DMS79 treated with DMSO at 0.1 percent for 48 hours (cell line): ENCODE results near the gene NRG3.
"Not testable (repeated sequence)": the region's sequence is repeated elsewhere in the genome, so short reads cannot be mapped to it uniquely, and the experiment has no call there.

Experiments
- DNase-seq: peaks from one replicate; lab custom pipeline; 2025; lab: John Stamatoyannopoulos, UW

Gene NRG3

DNA sequence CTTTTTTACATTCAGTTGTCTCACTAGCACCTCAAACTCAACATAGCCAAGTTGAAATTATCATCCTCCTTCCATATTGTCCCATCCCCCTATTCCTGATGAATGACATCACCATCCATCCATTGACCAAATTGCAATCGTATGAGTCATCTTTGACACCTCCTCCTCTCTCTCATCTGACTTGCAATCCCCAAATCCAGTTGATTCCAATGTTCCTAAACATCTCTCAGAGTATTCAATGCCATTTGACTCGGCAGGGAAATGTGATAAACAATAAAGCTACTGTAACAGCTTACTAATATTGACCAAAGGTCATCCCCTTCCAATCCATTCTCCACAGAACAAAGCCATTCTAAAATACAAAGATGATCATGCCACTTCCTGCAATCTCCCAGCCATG lies 1047.8 kb downstream of the NRG3 start:
- DNase-seq = no peak

DNA sequence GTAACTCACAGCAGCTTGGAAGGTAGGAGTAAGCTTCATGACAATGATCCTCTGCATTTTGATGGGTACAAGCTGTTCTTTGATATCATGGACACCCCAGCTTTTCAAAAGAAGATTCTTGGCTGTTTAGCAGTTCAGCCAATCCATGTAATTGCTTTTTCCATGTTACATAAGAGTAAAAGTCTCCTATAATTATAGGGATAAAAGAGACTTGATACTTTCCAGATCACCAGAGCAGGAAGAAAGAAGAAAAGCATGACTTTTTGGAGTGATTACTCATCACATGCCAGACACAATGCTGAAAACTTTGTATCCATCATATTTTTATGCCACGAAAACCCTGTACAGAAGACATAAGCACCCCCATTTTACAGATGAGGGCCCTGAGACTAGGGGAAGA lies 1049.7 kb downstream of the NRG3 start:
- no peak for DNase-seq

DNA sequence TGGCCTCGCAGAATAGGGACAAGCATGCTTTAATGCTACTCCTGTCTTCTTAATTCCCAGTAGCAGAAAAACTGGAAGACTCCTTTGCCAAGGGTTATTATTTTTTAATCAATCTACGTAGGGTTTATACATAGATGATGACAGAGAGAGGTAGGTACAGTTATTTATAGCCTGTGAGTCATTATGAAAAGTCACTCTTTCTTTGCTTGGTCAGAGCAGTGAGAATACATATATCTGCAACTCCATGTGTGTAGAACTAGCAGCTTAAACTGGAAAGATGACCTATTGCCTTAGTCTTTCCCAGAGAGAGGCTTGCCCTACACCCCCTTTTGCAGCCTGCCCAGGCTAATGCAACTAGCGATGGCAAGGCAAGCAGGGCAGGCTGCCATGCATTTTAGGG lies 1050.6 kb downstream of the NRG3 start:
- DNase-seq = no peak

DNA sequence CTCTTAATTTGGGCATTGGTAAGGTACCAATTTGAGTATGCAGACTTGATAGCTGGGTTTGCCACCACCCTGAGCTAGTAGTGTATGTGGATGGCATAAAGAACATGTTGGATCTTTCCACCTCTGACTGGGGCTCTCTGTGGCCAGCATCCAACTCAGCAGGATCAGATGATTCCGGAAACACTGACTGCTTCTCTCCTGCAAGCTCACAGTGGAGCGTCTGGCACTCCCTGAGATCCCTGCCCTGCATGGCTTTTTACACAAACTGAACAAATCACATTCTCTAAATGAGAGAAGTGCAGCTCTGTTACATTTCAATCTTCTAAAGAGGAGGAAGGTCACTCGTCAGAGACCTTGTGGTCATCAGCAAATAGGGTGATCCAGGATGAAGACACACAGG lies 1057.5 kb downstream of the NRG3 start:
- DNase-seq = no peak

DNA sequence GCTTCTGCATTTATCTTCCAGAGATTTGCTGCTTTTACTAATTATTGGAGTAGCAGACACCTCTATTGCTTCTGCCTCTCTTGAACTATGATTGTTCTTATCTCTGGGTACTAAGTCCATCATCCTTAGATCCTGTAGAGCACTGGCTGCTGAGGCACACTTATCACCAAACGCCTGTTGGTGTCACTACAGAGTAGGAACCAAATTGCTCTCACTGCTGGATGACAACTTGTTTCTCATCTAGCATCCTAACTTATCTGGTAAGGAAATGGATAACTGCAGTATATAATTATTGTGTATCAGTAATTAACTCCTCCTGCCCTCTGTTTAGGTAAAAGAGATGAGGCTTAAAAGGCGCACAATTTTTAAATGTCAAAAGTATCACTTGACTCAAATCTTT lies 1059.4 kb downstream of the NRG3 start:
- no peak for DNase-seq

DNA sequence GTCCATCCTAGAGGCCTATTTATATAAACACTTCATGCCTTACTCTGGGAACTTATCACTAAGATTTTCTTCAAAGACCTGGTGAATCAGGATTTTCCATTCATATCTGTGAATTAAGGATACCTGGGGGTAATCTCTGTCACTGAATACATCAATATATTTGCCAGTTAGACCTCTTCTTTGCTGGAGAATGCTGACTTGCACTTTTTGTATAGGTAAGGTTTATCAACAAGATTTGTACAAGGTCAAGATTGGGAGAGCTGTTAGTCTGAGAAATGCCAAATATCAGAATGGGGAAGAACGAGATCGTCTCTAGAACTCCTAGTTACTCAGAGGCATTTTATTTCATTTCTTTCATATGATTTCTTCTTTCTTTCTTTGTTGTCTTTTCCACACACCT lies 1060.0 kb downstream of the NRG3 start:
- DNase-seq = no peak

DNA sequence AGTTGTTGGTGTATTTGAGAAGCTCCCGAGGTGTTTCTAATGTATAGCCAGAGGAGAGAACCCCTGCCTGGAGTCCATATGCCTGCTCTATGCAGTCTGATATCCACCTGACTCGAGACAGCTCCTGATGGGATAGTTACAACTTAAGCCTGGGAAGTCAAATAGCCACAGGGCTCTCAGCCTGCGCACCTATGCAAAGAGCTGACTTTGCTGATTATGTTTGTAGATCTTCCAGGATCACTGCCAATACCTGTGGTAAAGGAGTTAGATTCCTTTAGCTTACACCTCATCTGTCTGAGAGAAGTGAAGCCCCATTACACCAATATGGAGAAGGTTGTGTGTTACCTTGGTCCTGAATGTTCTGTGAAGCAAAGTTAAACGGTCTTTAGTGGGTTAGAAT lies 1063.3 kb downstream of the NRG3 start:
- DNase-seq = no peak

DNA sequence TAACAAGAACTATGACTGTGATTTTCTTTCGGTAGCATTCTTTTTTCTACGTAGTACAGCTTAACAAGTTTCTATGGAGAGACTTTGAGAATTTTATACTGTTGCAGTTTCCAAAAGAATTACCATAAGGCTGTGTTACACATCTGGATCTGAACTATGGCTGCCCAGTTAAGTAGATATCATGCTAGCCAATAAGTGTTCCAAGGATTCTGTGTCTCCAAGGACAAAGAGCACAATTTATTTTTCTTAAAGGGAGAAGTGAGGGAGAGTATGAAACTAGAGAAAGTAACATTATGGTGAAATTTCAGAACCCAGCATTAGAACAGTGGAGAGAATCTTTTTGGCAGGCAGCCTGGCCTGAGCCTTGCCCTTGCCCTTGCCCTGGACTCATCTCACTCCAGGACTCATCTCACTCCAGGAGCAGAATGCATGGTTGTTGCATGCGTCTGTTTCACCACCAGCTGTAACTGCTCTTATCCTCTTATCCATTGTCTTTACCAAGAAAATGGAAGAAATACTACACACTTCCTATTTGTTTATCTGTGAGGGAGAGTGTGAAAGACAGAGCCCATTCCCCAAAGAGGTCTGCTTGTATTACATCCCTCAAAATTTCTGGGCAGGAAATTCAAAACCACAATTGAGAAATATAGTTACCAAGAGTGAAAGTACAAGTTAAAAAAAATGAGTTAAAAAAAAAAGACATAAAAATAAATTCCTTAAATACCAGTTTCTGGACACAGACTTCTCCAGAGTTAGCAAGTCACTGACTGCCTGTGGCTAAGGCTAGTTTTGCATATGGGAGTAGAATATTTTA lies 1067.5 kb downstream of the NRG3 start:
- DNase-seq = no peak

DNA sequence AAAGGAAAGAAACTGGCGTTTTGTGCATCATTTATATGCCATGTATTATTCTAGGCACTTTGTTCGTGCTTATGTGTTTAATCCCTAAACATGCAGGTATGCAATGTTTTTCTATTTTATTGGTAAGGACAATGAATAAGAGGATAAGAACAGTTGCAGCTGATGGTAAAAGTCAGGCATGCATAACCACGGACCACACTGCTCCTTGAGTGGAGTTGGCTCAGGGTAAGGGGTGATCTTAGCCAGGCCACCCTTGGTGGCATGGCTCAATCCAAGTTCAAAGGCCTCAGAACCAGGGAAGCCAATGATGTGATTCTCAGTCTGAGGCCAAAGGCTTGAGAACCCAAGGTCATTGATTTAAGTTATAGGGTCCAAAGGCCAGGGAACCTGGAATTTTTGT lies 1068.1 kb downstream of the NRG3 start:
- no peak for DNase-seq

DNA sequence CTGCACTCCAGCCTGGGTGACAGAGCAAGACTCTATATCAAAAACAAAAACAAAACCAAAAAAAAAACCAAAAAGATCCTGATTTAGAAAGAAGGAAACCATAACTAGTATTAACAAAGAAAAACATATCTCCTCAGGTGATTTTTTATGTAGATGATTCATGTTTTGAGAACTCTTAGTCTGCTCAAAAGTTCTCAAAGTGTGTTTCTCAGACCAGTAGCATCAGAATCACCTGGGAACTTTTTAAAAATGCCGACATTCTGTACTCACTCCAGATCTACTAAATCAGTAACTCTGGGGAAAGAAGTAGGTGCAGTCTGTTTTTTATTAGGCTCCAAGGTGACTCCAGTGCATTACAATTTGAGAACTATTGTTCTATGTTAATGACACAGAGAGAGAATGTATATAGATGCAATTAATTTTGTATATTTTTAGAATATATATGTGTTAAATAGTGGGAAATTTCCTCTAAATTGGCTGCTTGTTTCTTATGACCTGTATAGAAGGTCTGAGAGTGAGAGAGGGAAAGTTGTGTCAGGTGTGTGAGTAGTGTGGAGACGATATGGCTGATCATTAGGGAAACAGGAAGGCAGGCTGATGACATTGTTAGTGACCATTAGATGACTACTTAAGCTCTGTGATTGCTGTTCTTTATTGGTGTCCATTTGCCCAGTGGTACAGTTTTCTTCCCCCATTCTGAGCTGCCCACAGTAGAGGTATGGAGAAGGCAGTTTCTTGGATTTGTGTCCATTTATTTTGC lies 1075.0 kb downstream of the NRG3 start:
- no peak for DNase-seq

DNA sequence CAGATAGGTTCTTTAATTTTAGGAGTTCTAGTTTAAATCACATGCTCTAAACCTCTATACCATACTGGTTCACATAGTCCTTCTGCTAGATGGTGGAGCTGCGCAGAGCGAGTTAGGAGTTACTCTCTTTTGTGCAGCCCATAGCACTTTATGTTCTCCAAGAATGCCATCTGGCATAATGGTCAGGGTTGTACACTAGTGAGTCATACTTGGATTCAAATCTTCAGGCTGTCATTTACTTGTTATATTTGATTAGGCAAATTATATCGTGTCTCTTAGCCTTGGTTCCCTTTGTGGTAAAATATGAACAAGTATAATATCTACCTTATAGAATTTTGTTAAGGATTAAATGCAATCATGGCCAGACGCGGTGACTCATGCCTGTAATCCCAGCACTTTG lies 1078.3 kb downstream of the NRG3 start:
- DNase-seq = no peak

DNA sequence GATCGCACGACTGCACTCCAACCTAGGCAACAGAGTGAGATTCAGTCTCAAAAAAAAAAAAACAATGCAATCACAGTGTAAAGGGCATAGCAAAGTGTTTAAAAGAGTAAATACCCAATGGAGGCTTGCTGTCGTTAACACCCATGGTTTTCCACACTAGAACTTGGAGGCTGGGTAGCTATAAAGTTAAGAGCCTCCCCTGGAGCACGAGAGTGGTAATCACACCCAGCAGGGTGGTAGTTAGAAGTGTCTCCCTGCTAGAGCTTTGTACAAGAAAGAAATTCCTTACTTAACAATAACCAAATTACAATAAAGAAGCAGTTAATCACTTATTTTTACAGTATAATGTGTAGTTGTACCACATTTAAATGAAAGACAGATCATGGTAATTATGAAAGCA lies 1078.9 kb downstream of the NRG3 start:
- no peak for DNase-seq

DNA sequence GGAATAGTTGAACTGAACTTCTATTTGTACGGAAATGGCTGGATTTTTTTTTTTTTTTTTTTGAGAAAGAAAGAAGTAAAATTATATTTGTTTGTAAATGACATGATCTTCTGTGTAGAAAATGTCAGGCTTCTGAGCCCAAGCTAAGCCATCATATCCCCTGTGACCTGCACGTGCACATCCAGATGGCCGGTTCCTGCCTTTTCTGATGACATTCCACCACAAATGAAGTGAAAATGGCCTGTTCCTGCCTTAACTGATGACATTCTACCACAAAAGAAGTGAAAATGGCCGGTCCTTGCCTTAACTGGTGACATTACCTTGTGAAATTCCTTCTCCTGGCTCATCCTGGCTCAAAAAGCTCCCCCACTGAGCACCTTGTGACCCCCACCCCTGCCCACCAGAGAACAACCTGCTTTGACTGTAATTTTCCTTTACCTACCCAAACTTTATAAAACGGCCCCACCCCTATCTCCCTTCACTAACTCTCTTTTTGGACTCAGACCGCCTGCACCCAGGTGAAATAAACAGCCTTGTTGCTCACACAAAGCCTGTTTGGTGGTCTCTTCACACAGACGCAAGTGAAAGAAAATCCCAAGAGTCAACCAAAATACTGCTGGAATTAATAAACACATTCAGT lies 1085.5 kb downstream of the NRG3 start:
- not testable (repeated sequence) for DNase-seq

DNA sequence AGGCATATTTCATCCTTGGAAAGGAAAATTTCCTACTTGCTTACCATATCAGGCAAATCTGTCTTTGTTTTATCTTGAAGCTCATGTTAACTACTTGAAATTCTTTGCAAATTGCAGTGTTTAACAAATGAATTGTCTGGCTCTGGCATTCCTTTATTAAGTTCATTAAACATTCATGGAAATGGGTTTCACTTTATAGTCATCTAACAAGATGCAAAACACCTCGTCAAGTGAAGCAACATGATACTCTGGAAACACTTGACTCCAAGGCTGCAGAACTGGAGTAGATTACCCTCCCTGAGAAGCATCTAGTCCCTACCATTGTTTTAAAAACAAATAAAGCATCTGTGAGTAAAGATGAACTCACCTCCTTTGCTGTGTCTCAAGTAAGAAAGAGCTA lies 1086.9 kb downstream of the NRG3 start:
- DNase-seq = no peak

DNA sequence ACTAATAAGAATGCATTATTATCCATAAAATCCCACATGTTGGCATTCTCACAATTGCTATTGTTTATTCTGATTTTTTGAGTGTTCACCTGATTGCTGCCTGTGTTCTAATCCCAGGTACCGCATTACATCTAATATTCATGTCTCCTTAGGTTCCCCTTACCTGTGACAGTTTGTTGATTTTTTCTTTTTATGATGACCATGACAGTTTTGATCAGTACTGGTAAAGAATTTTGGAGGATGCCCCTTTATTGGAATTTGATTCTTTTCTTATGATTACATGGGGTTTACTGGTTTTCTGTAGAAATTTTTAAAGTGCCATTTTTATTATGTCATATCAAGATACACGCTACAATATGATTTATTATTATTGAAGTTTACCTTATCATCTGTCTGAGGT lies 1091.1 kb downstream of the NRG3 start:
- DNase-seq = no peak

DNA sequence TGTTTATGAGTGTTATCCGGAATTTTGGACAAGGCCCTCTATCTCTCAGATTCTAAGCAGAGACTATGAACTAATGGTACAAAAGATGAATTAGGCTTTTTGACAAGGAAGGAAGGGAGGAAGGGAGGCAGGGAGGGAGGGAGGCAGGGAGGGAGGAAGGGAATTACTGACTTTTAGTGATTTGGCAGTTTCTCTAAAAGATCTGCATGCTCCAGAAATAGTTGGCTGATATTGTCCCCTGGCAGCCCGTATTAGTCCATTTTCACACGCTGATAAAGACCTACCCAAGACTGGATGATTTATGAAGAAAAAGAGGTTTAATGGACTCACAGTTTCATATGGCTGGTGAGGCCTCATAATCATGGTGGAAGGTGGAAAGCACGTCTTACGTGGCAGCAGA lies 1093.5 kb downstream of the NRG3 start:
- no peak for DNase-seq

DNA sequence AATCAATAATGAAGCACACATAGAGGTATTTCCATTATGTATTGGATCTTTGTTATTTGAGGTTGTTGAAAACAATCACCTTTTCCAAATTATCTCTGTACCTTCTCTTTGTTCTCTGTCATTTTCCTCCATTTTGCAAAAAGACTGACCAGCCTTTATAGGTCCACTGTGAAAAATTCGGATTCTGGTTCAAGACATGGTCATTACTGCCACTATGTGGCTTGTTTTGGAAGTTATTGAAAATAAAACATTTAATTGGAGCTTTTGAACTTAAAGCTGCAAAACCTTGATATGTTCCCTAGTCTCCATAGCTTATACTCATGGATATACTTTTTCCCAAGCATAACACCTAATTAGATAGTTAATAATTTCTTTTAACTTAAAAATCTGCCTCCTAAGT lies 1094.4 kb downstream of the NRG3 start:
- DNase-seq = no peak

DNA sequence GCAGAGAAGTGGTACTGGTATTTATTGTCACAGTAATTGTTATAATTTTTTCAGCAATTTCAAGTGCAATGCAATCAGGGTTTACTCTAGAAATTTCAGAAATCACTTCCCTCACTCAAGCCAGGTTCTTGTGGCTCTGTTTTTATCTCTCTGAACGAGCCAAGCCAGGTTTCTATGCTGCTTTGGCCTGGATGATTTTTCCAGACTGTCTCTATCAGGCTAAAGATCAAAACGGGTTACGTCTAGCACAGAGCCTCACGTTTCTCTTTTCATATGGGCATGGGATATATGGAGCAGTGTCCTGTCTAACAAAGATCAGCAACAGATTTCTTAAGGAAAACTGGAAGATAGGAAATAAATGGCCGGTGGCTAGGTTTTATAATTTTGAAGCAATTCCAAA lies 1105.3 kb downstream of the NRG3 start:
- DNase-seq = no peak

DNA sequence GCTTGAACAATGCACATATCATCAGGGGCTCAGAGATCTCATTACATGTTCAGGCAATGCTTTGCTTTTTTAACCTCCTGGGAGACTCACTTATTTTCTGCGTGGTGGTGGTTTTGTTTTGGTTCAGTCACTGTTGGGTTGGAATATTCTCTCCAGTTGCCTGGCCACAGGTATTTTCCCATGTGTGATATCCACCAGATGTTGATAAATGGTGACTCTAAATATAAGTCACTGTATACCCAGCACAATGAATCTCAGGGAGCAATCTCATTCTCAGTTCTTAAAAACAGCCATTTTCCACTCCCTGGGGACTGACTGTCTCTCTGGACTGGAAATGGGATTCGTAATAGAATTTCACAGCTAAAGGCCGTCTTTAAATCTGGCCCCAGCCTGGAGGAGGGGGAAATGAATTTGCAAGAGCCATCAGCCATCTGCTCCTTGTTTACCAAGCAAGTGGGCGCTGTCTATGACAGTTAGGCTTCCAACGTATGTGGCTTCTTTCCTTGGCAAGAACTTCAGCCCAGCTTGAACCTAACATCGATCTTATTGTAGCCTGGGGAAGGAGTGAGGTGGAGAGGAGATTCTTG lies 1106.2 kb downstream of the NRG3 start:
- DNase-seq = no peak

DNA sequence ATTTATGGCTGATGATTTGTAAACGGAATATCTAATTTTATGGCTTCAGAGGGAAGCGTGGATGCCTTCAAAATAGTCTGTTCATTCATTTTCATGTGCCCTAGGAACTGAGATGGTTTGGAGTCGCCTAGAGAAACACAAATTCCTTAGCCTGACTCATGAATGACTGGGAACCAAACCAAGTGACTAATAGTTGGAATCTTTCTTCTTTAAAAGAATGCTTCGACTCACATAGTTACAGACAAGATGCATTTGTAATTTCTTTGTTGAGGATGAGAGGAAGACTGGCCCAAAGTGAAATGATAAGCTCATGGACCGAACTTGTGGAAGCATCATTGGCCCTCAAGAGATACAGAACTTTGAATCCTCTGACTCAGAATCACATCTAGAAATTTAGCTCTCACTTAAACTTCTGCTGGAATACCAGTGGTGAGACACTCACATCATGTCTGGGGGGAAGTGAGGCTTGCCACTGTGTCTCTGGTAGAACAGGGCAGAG lies 1107.2 kb downstream of the NRG3 start:
- no peak for DNase-seq

DNA sequence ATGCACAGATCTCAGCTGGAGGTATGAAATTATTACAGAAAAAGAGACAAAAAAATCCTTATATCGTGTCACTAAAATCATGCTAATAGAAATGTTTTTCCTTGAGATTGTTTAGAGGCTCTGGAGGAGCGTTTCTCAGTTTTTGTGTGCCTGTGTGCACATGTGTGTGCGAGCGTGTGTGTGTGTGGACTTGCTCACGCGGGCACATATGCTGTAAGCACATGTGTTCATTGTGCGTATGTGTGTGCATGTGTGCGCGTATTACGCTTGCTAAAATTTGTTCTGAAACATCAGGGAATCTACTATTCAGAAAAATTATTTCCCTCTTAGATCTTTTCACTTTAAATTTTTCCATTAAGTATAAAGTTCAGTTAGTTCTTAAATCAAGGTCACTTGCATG lies 1111.2 kb downstream of the NRG3 start:
- DNase-seq = no peak

DNA sequence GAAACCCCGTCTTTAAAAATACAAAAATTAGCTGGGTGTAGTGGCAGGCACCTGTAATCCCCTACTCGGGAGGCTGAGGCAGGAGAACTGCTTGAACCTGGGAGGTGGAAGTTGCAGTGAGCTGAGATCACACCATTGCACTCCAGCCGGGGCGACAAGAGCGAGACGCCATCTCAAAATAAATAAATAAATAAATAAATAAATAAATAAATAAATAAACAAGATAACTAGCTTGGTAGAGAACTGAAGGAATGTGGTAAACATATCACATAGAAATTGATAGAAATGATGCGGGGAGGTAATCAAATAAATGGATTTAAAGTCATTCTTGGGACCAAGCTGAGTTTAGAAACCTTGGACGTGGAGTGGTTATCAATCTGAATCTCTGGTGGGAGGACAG lies 1131.5 kb downstream of the NRG3 start:
- DNase-seq = not testable (repeated sequence)

DNA sequence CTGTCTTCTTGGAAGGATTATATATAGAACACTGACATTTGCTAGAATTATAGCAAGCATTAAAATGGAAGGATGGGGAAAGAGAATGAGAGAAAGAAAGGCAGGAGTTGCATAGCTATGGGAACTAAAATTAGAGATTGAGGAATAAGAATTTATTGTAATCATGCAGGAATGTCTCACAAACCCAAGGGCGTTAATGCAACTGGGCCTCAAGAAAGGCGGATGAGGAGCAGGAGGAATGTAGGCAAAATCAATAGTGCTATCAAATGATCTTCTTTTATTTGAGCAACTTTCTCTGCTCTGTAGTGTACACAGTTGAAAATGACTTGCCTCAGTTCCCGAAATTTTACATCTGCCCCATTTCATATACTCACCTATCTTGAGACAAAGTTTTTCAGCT lies 1132.5 kb downstream of the NRG3 start:
- no peak for DNase-seq
